Stomach smooth muscle (tissue), 2 donors: ENCODE measurements around the gene MEF2D.

ENCODE experiments used
- H3K27ac ChIP-seq: one replicate; pipeline ENCODE4 v1.7.0; 2013; ENCODE audit warnings: mild to moderate bottlenecking, low read length, inconsistent platforms
- H3K27me3 ChIP-seq, 2 donors: one replicate each; pipeline ENCODE4 v1.7.0; 2013; ENCODE audit warnings: low read length in 2 of 2; ENCODE audit not compliant: insufficient read depth in 2 of 2, control insufficient read depth in 1 of 2
- H3K36me3 ChIP-seq, 2 donors: one replicate each; pipeline ENCODE4 v1.7.0; 2013; ENCODE audit warnings: low read length in 2 of 2; ENCODE audit not compliant: control insufficient read depth in 2 of 2, insufficient read depth in 2 of 2
- H3K4me1 ChIP-seq: one replicate; pipeline ENCODE4 v1.7.0; 2013; ENCODE audit warnings: low read length; ENCODE audit not compliant: control insufficient read depth, insufficient read depth
- H3K4me3 ChIP-seq, 2 donors: one replicate each; pipeline ENCODE4 v1.7.0; 2013; ENCODE audit warnings: low read length in 2 of 2
- H3K9ac ChIP-seq, 2 donors: one replicate each; pipeline ENCODE4 v1.7.0; 2013; ENCODE audit warnings: low read length in 2 of 2, mild to moderate bottlenecking in 1 of 2
- H3K9me3 ChIP-seq, 2 donors: one replicate each; pipeline ENCODE4 v1.7.0; 2013; ENCODE audit warnings: low read length in 2 of 2; ENCODE audit not compliant: control insufficient read depth in 2 of 2
- donor health status: healthy.
- donor health status: Pancreatic carcinoma.

Gene MEF2D

DNA sequence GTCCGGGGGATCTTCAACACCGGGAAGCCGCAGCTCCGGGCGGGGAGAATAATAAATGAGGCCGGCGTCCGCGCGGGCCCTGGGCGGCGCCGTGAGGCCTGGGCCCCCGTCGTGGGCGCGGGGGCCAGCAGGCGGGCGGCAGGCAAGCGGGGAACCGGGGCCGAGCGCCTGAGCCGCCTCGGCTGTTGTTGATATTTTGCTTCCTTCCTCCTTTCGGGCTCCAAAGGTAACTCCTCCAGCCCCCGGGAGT lies at the start of gene MEF2D:
TSS of gene MEF2D (minus strand) at position 233 of the 250 bp plus-strand sequence. CDS start 17,483 bp downstream, outside the sequence.
- H3K36me3 ChIP-seq = no peaks in the 10 kb centered on the region
- no peaks in the 10 kb centered on the region for H3K9me3 ChIP-seq
- H3K27ac ChIP-seq = peak within 1 kb of the TSS; percentile 100
- peak within 1 kb of the TSS; percentile 95 to 97 for H3K9ac ChIP-seq
- H3K4me3 ChIP-seq = peak within 1 kb of the TSS; percentile 96 to 97
- H3K4me1 ChIP-seq = peaks cover 74% of the 10 kb centered on the region
- no peaks in the 10 kb centered on the region for H3K27me3 ChIP-seq

- no peak overlapping the region for H3K27ac ChIP-seq
- peaks cover 9% of the 10 kb centered on the region for H3K4me1 ChIP-seq
- no peak overlapping the region for H3K9ac ChIP-seq
- H3K9me3 ChIP-seq = no peaks in the 10 kb centered on the region
- no peaks in the 10 kb centered on the region for H3K36me3 ChIP-seq
- H3K27me3 ChIP-seq = no peaks in the 10 kb centered on the region
- H3K4me3 ChIP-seq = no peak overlapping the region
Observed at GRCh38 chr1:156550346-156550745, 49.8 kb upstream of the MEF2D start.

GRCh38 chr1:156549831-156550230 lies 49.3 kb upstream of the MEF2D start:
- Histone ChIP-seq H3K4me1 (peaks cover 9% of the 10 kb centered on the region), H3K27ac (no peak overlapping the region), H3K9ac (no peak overlapping the region), H3K36me3 (no peaks in the 10 kb centered on the region), H3K4me3 (no peak overlapping the region), H3K9me3 (no peaks in the 10 kb centered on the region), H3K27me3 (no peaks in the 10 kb centered on the region)

- H3K4me1 ChIP-seq = peaks cover 9% of the 10 kb centered on the region
- H3K4me3 ChIP-seq = no peak overlapping the region
Observed at GRCh38 chr1:156549390-156549789, 48.8 kb upstream of the MEF2D start.

GRCh38 chr1:156547982-156548381 lies 47.4 kb upstream of the MEF2D start:
- H3K4me3 ChIP-seq = no peak overlapping the region
- no peak overlapping the region for H3K27ac ChIP-seq
- no peaks in the 10 kb centered on the region for H3K4me1 ChIP-seq
- H3K9me3 ChIP-seq = no peaks in the 10 kb centered on the region
- no peaks in the 10 kb centered on the region for H3K27me3 ChIP-seq
- no peak overlapping the region for H3K9ac ChIP-seq
- no peaks in the 10 kb centered on the region for H3K36me3 ChIP-seq

More at GRCh38 chr1:156549390-156549789, 48.8 kb upstream of the MEF2D start:
- H3K36me3 ChIP-seq = no peaks in the 10 kb centered on the region
- H3K9ac ChIP-seq = no peak overlapping the region
- no peak overlapping the region for H3K27ac ChIP-seq
- no peaks in the 10 kb centered on the region for H3K27me3 ChIP-seq
- no peaks in the 10 kb centered on the region for H3K9me3 ChIP-seq

DNA sequence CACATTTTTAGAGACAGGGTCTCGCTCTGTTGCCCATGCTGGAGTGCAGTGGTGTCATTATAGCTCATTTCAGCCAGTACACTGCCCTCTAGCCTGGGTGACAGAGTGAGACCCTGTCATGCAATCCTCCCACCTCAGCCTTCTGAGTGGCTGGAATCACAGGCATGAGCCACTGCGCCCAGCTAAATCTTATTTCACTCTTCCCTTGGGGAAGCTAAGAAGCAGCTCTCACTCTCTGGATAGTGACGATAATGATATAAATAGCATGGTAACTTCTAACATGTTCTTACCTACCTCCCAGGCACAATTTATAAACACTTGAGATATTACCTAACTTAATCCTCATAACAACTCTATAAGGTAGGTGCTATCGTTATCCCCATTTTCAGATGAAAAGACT lies 46.9 kb upstream of the MEF2D start:
- H3K9me3 ChIP-seq = no peaks in the 10 kb centered on the region
- H3K27me3 ChIP-seq = no peaks in the 10 kb centered on the region
- no peaks in the 10 kb centered on the region for H3K4me1 ChIP-seq
- no peak overlapping the region for H3K27ac ChIP-seq
- H3K36me3 ChIP-seq = no peaks in the 10 kb centered on the region
- H3K9ac ChIP-seq = no peak overlapping the region
- H3K4me3 ChIP-seq = no peak overlapping the region

GRCh38 chr1:156546267-156546666 lies 45.7 kb upstream of the MEF2D start:
- Histone ChIP-seq H3K9me3 (no peaks in the 10 kb centered on the region), H3K27ac (no peak overlapping the region), H3K36me3 (no peaks in the 10 kb centered on the region), H3K9ac (no peak overlapping the region), H3K4me1 (no peaks in the 10 kb centered on the region), H3K4me3 (no peak overlapping the region), H3K27me3 (no peaks in the 10 kb centered on the region)

- no peaks in the 10 kb centered on the region for H3K4me1 ChIP-seq
- no peaks in the 10 kb centered on the region for H3K27me3 ChIP-seq
- H3K27ac ChIP-seq = no peak overlapping the region
- H3K9me3 ChIP-seq = no peaks in the 10 kb centered on the region
- H3K36me3 ChIP-seq = no peaks in the 10 kb centered on the region
- H3K9ac ChIP-seq = no peak overlapping the region
- H3K4me3 ChIP-seq = no peak overlapping the region
Observed at GRCh38 chr1:156544592-156545102, 44.1 kb upstream of the MEF2D start.

GRCh38 chr1:156543066-156543465 lies 42.5 kb upstream of the MEF2D start:
- H3K9me3 ChIP-seq = no peaks in the 10 kb centered on the region
- H3K4me3 ChIP-seq = no peak overlapping the region
- H3K4me1 ChIP-seq = no peaks in the 10 kb centered on the region
- H3K27ac ChIP-seq = no peak overlapping the region
- H3K27me3 ChIP-seq = no peaks in the 10 kb centered on the region
- no peaks in the 10 kb centered on the region for H3K36me3 ChIP-seq
- no peak overlapping the region for H3K9ac ChIP-seq

- H3K27ac ChIP-seq = no peak overlapping the region
- H3K4me3 ChIP-seq = no peak overlapping the region
- H3K27me3 ChIP-seq = no peaks in the 10 kb centered on the region
- H3K9me3 ChIP-seq = no peaks in the 10 kb centered on the region
- H3K4me1 ChIP-seq = no peaks in the 10 kb centered on the region
- H3K36me3 ChIP-seq = no peaks in the 10 kb centered on the region
- H3K9ac ChIP-seq = no peak overlapping the region
Observed at GRCh38 chr1:156540955-156541354, 40.4 kb upstream of the MEF2D start.

DNA sequence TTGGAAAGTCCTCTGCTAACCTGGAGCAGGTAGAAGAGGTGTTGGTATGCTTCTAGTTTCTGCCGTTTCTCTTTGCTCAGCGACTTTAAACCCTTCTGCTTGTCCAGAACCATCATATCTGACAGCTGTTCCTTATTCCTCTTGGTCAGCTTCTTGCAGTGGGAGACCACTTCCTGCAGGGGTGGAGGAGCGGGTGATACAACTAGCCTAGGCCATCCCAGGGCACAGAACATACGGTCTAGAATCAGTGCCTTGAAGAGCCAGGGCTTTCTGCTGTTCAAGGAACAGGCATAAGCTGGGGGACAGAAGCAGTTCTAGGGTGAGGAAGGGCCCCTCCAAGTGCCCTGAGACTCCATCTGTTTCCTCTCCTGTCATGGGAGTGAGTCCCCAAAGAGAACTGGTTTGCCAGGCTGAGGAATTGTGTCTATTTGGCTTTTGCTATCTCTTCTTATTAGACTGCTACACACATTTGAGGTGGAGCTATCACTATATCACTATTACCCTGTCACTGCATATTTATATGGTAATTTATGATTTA lies 39.3 kb upstream of the MEF2D start:
- Histone ChIP-seq H3K27ac (no peak overlapping the region), H3K27me3 (no peaks in the 10 kb centered on the region), H3K4me1 (no peaks in the 10 kb centered on the region), H3K9me3 (no peaks in the 10 kb centered on the region), H3K4me3 (no peak overlapping the region), H3K9ac (no peak overlapping the region), H3K36me3 (no peaks in the 10 kb centered on the region)
